Measurements from ENCODE around the gene HSD11B1.

DNA sequence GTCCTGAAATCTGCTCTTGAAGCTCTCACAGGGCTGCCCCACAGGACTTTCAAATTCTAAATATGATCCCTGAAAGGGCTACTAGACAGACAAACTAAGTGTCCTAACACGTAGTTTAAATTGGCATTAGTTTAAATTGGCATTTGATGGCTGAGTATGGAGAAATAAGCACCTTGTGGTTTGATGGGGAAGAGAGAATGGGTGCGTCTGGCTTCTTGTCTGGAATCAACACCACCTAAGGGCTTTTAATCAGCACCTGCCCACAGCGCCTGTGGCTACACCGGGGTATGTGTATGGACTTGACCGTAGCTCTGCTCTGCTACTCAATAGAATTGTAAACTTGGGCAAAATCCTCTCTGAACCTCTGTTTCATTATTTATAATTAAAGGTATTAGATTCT is 46.7 kb upstream of the HSD11B1 start:
- TF ChIP-seq POLR2AphosphoS5 (IDR thresholded peaks at IDR 0.05), result no peak
- no peak for TF ChIP-seq CTCF (IDR thresholded peaks at IDR 0.05)
